GM21447 (cell line): ENCODE data around the gene ARSG.
A peak's percentile ranks its signal among the peaks of the same experiment; 100 is the strongest.

Source experiments
- ATAC-seq: cut with Tn5 transposase; IDR thresholded peaks from one replicate; pipeline ENCODE4 v1.9.1; 2021; ENCODE audit not compliant: unreplicated experiment

The ARSG gene

DNA sequence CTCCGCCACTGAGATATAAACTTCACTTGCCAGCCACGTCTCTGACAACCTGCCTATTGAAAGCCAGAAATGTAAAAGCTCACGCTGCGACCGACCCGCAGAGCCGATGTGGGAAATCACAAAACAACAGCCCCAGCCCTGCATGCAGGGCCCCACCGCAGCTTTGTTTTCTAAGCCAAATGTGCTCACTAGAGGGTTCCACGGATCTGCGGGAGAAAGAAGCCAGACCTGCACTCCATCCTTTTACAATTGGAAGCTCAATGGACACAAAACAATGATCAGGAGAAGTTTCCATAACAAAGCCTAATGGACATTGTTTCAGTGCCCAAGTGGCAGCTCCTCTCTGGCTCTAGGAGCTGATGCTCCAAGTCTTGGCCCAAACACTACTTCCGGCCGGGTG, 132.9 kb downstream of the ARSG start:
- ATAC-seq, result no peak

DNA sequence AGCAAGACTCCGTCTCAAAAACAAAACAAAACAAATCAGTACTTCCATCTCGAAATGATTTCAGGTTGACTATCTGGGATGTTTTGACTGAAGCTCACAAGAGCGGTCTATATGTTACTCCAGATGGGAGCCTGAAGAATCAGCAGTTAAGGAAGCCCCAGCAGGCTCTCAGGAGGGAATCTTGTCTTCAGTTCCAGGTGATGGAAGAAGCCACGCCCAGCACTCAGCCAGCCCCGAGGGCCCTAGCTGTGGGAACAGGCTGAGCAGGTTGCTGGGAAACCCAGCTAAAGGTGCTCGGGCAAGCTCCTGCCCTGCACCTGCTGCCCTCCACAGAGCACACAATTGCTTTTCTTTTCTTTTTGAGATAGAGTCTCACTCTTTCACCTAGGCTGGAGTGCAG, 133.6 kb downstream of the ARSG start:
- ATAC-seq, result no peak

DNA sequence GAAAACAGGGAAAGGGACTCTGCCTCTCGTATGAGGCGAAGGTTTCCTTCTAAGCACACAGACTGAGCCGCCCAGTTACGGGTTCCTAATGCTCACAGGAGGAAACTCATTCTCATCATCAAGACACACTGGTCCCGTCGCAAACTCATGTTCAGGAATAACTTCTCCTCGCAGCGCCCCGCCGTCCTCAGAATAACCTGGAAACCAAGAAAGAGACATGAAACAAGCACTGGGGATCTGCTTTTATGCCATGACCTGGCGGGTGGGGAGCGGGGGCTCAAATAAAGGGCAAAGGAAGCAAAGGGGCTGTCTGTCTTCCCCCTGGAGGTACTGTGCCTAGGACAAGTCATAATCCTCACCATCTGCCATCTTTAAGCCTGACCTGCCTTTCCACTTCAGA, 134.7 kb downstream of the ARSG start:
- ATAC-seq, result no peak

DNA sequence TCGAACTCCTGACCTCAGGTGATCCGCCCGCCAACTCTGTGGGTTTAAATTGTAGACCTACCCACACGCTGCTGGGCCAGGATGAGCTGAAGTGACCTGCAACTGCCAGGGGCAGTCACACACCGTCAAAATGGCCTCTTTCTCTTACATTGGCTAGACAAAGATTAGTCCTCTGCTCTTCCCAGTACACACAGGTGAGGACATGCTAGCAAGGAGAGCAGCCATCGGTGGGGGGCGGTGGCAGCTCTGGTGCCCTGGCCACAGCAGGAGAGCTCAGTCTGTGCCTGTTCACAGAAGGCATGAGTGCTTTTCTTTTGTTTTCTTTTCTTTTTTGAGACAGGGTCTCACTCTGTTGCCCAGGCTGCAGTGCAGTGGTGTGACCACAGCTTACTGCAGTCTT, 136.3 kb downstream of the ARSG start:
- ATAC-seq, result no peak

DNA sequence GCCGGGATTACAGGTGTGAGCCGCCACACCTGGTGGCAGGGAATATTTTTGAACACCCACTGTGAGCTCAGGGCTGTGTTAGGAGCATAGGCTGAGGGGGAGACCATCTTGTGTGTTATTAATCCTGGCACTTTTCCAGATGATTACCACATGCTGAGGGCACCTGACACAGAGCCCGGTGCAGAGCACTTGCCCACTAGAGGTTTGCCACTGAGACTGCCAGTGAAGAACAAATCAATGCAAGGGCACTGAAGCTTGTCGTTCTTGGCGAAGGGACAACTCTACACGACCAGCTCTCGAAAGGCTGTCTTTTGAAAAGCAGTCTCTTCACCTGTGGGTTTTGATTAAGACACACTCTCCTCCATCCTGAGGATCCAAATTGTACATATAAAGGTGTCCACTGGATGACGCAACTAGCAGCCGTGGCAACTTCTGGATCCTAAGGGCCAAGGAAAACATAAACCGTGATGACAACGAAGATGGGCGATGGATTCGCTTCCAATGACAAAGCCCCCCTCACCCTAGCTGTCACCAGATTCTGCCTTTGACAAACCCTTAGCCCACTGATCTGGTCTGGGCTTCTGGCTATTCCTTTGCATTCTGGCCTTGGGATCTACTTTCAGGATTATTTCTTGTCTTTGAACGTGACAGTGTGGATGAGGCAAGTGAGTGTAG, 137.3 kb downstream of the ARSG start:
- no peak for ATAC-seq

DNA sequence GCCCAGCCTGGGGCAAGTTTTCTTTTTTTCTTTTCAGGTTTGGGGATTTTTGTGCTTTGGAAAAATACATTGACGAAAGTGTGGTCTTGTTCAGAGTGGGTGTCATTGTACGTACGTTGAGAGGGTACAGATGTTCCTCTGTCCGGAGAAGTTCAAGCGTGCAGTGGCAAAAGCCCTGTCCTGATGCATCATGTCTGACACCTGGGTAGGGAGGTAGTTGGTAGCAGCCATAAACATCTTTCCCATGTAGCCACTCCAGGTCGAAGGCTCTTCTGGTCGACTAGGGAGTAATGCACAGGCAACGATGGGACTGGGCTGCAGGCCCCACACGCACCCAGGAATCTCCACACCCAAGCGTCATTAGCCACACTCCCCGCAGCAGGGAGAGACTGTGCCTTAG, 138.6 kb downstream of the ARSG start:
- no peak for ATAC-seq

DNA sequence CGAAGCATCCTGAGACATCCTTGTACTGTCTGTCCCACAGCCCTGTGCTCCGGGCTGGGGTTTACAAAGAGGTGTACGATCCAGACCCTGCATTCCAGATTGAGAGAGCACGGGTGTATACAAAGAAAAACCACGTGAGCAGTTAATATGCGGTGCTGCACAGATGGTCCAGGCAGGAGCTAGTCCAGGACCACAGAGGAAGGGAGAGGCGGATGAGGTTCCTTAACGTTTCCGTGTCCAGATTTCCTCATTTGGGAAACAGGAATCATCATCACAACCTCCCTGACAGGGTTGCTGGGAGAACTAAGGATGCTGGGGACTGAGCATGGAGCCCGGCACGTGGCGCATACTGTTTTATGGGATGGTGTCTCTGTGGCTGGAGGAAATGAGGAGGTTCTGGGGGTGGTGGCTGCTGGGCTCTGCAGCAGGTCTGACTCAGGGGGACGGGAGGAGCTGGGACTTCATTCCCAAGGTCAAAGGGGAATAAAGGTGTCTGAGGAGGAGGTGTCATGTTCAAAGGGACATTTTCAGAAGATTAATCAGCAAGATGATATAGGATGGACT, 139.8 kb downstream of the ARSG start:
- ATAC-seq, result no peak

DNA sequence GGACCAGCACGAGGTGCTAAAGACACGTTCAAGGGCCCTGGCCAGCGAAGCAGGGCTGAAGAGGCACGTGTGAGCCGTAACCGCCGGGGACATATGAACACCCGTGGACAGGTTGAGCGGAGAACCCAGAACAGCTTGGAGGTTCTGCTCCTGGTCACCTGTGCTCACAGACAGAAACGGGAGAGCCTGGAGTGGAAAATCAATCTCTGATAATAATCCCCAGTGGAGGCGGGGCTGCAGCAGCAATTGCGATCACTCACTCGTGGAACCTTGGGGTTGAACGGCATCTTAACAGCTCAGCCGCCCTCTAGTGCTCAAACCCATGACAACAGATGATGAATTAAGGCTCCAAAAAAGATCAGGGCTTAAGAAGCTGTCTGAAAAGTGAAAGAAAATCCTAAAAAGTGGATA, 140.4 kb downstream of the ARSG start:
- no peak for ATAC-seq

DNA sequence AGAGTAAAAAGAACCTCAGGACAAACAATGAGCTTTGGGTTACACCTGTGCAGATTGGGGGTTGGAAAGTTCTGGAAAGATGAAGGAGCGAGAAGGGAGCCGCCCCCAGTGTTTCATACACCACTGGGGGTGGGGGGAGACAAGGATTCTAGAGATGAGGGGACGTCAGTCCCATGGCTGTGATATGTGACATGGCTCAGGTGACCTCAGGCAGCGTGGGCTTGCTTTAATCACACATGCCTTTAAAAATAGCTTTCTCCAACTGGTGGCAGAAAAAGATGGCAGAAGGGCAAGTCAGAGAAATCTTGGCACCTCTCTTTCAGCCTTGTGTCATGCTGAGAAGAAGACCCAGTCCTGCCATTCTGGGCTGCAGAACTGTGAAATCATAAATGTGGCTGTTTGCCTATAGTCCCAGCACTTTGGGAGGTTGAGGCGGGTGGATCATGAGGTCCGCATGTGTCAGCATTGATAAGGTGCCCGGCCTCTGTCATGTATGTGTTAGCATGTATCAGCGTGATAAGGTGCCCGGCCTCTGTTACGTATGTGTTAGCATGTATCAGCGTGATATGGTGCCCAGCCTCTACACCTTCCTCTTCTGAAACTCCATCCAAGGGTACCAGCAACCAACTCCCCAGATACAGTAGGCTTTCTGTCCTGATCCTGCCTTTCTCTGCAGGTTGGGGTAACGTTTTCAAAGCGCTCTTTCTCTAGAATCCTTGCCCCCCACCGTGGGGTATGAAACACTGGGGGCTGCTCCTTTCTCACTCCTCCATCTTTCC, 141.0 kb downstream of the ARSG start:
- ATAC-seq, result no peak

DNA sequence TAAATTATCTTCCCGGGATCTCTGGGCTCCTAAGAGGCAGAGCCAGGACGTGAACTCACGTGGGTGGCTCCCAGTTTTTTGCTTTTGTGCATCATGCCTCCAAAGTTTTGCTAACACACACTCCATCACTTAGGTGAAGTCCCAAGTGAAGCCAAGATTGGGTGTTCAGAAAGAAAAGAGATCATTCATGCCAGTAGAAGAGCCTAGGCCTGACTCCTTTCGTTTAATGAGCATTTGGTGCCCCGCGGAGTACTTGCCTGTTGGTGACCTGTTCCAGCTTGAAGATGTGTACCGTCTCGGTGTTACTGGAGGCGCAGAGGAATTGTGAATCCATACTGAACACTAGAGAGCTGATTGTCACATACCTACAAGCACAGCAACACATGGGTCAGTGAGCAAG, 141.9 kb downstream of the ARSG start:
- no peak for ATAC-seq

DNA sequence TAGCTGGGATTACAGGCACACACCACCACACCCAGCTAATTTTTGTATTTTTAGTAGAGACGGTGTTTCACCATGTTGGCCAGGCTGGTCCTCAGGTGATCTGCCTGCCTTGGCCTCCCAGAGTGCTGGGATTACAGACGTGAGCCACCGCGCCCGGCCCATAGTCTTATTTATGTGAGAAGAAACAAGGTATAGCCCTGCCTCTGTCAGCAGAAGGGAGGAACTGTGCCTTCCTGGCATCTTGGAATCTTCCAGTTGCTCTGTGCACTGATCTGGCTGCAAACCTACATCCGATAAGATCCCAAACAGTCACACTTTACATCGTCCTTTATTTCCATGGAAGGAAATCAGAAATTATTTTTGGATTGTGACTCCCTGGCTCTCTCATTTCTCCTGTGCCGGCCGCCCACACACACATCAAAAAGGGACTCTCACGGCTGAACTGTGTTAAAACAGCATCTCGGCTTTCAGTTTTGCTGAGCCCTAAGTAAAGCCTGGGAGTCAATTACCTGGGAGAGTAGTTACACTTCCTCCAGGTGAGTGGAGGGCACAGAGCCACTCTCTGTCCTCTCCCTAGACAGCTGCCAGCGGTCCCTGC, 142.7 kb downstream of the ARSG start:
- no peak for ATAC-seq

DNA sequence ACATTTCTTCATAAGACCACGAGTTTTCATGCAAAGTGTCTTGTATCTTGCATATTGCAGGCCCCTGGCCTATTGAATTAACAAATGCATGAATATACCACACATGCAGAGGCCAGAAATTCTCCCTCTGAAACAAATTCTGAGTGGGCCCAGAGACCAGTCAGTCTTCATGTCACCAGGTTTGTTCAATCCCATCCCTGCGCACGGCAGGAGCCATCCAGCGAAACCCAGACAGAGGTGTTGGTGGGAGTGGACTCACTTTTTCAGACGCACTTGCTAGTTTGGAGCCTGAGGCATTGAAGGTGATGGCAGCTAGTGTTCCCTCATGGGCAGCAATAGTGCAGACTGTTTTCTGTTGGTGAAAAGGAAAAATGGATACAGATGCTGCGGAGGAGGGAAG, 144.1 kb downstream of the ARSG start:
- ATAC-seq, result no peak

DNA sequence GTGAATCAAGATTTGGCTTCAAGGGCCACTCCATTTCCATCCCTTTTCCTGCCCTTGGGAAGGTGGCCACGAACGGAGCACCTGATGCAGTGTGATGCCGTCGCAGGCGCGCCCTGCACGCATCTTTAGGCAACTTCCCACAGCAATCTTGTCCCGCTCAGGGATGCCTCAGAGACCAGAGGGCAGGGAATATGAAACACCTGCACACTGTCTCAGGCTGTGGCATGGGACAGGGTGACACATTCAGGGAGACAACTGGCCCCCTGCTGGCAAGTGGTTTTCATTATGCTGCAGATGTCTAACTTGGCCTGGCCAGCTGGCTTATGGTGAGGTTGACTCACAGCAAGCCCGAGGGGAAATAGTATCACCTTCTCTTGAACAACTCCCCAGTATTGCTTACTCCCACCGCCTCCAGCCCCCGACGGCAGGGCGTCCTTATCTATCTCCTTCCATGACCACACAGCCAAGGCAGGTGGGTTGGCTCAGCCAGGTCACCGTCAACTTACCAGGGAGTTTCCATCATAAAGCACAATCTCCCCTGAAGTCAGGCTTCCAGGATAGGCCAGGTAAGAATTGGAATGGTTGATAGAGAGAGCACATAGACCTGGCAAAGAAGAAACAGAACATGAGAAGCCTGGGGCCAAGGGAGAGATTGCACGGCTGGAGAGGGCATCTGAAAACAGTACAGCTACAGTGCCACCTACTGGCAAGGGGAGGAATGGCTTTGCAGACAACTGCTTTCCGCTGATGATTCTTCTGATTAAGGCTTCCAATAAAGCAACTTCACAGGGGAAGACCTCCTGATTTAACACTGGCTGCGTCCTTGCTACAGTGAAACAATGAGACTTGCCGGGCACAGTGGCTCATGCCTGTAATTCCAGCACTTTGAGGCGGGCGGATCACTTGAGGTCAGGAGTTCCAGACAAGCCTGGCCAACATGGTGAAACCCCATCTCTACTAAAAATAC, 144.9 kb downstream of the ARSG start:
- ATAC-seq, result peak; percentile 51

DNA sequence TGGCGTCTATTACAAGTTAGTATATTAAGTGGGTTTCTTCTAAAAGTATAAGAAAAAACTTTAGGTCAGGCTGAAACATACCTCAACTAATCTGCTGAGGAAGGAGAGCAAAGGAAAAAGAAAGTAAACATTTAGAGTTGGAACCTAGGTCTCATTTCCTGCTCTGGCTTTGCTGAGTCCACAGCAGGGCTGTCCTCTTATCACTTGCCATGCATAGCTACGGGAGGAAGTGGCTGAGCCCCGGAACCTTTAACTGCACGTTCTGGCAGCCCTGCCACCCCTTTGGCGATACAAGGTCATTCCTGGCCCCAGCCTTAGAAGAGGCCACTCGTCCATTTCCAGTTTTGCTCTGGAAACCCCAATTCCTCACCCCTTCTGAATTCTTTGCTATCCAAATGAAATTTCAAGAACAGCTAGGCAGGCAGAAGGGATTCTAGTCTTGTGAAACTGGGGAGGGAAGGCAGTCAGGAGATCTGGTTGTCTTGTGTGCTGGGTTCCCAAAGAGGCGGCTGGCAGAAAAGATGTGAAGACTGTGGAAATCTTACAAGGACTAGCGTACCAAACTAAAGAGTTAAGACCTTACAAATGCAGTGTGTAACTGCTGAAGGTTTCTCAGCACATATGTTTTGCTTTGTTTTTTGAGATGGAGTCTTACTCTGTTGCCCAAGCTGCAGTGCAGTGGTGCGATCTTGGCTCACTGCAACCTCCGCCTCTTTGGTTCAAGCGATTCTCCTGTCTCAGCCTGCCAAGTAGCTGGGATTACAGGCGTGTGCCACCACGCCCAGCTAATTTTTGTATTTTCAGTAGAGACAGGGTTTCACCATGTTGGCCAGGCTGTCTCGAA, 146.9 kb downstream of the ARSG start:
- ATAC-seq, result peak; percentile 76

DNA sequence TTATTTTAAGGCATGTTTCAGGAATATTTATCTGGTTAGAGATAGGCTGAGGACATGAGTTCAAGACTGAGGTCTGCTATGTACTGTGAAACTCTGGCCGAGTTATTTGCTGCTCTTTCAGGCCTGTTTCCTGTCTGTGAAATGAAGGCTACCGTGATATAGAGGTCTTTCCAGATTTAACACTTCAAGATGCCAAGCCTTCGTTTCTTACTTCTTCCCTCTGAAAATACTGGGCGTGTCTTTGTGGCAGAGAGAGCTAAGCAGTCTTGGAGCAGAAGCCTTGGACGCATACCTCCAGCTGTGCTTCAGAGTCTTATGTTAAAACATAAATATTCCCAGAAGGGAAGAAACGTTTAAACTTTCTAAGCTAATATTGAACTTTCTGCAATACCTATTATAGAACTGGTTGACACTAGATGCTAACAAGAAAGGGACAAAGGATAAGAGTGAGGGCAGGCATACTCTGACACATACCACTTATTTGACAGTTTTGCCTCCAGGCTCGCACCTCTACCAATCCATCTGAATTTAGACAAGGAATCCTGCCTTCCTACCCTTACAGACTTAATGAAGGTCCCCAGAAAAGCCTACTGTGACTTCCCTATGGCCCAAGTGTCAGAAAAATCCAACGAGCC, 148.5 kb downstream of the ARSG start:
- ATAC-seq, result no peak

DNA sequence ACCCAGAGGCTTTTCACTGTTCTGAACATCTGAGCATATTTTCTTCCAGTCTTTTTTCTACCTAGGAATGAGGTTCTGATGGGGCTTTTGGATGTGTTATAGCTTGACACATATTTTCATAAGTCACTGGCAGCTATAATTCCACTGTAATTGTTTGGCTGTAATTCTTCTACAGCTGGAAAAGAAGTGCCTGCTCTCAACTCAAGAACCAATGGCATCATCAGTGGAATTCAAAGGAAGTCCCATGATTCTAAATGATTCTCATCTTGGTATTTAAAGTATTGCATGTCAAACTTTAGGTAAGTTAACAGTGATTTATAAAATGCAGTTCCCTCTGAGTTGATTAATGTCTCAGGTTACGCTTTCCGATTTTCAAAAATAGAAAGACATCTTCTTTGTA, 149.2 kb downstream of the ARSG start:
- no peak for ATAC-seq

DNA sequence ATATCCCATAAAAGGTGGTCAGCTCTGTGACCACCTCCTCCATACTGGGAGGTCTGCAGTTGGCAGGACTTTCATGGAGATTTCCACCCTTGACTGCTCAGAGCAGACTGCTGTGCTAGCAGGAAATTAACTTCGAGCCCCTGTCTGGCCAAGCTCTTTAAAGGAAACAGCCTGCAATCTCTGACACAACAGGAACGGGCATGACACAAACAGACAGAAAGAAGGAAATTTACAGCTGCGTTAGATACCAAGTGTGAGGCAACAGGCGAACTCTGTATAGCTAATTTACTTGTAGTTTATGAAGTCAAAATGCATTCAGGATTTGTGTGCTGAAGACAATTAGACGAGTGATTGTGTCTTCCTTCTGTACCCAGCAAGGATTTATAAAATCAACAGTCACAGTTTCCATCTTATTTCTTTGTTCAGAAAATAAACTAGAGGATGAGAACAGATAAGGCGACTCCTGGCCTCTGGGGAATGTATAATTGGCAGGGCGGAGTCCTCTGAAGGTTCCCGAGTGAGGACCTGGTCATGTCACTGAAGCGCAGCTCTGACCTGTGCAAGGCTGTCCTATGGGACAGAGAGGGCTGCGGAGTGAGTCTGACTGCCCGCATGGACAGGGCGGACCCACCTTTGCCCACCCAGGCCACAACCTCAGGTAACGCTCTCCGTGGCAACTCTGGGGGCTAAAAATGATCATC, 149.9 kb downstream of the ARSG start:
- ATAC-seq, result no peak

DNA sequence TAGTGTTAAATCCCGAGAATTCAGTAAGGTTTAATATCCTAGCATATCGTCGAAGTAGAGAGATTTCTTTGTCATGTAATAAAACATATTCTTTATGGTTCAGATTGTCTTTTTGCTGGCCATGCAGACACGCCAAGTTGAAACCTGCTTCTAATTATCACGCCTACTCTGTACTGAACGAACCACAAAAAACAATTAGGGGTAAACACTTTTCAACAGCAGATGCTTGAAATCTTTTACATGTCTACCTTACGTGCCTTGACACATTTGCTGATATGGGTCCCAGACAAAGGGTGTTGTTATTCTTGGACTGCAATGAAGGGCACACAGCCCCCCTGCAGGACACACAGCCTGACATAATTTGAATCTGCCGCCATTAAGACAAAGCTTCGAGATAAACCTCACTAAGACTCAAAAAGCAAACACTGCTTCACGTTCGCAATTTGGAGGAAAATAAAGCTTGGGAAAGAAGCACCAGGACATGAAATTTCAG, 152.7 kb downstream of the ARSG start:
- ATAC-seq, result no peak

DNA sequence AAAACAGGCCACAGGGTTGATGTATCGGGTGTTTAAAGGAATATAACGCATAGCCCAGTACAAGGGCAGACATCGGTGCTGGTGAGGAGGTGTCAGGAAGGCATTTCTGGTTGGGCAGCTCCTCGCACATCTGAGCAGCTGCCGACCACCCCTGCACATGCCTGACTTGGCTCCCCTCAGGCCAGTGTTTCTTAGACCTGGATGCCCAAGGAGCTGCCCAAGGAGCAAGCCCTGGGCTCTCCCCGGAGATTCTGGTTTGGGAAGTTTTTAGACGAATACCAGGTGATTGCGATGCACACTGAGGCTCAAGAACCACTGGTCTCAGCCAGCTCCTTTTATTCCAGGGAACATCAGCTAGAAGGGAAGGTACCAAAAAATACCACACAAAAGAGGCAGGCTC, 154.4 kb downstream of the ARSG start:
- no peak for ATAC-seq
